Mammary epithelial cell (primary cell): ENCODE data around the gene TC2N.

Experiments
- EZH2 ChIP-seq: IDR thresholded peaks from 2 replicates; pipeline ENCODE4 v1.6.1; 2012; ENCODE audit warnings: low read length, inconsistent platforms, borderline replicate concordance
- TF ChIP-seq, protein P1 (sequence below), 2 donors: IDR thresholded peaks in 1 of 2; conservative IDR thresholded peaks in 1 of 2; 2 replicates each; pipeline ENCODE4 v1.5.1; 2011 to 2012; ENCODE audit warnings: inconsistent platforms in 2 of 2, low read length in 2 of 2, mild to moderate bottlenecking in 2 of 2, control low read depth in 1 of 2, low read depth in 1 of 2; ENCODE audit not compliant: insufficient read depth in 1 of 2; ENCODE audit errors: extremely low read depth in 1 of 2

DNA sequence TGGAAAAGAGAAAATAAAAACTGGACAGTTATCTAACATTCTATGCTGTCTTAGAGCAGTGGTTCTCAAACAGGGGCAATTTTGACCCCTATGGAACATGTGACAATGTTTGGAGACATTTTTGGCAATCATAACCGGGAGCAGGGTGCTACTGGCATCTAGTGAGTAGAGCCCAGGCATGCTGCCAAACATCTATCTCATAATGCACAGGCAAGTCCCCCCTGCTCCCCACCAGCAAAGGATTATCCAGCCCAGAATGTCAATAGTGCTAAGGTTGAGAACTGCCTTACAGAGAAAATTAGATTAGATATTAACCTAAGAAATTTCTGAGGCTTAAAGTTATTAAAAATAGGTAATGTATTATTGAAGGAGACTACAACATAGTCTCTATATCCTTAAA, 112.5 kb downstream of the TC2N start:
- TF ChIP-seq, protein P1, sequence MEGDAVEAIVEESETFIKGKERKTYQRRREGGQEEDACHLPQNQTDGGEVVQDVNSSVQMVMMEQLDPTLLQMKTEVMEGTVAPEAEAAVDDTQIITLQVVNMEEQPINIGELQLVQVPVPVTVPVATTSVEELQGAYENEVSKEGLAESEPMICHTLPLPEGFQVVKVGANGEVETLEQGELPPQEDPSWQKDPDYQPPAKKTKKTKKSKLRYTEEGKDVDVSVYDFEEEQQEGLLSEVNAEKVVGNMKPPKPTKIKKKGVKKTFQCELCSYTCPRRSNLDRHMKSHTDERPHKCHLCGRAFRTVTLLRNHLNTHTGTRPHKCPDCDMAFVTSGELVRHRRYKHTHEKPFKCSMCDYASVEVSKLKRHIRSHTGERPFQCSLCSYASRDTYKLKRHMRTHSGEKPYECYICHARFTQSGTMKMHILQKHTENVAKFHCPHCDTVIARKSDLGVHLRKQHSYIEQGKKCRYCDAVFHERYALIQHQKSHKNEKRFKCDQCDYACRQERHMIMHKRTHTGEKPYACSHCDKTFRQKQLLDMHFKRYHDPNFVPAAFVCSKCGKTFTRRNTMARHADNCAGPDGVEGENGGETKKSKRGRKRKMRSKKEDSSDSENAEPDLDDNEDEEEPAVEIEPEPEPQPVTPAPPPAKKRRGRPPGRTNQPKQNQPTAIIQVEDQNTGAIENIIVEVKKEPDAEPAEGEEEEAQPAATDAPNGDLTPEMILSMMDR (conservative IDR thresholded peaks at IDR 0.05 in 1 of 2, IDR thresholded peaks at IDR 0.05 in 1 of 2; ENCODE audit: extremely low read depth in 1 of 2, insufficient read depth in 1 of 2, low read depth in 1 of 2, low read length in 2 of 2), result no peak
- no peak for TF ChIP-seq EZH2
